GM12878 (cell line): ENCODE results near the gene KDM3B. TPM values are rescaled to one million over a fixed set of nuclear protein-coding genes. Genes with fewer than 3 reads are reported as not detected.

ENCODE experiments used
- ATAC-seq: fragments of 200-7000 bp; cut with Tn5 transposase; 3 replicates; pipeline ENCODE4 v1.9.1; 2020; ENCODE audit warnings: mild to moderate bottlenecking, moderate library complexity
- BruUV-seq: library from RNA; stranded (reverse); fragments of 400-500 nt; replicated peaks from 2 replicates; lab custom pipeline; 2021; lab: Mats Ljungman, UMichigan
- CTCF ChIA-PET: fragments of 300-600 bp; sonication (Branson Sonifier 250); formaldehyde crosslinking; extraction: SDS; loops from one replicate; lab custom pipeline; 2021; ENCODE audit warnings: inconsistent platforms; lab: Yijun Ruan, JAX
- POLR2A ChIA-PET: fragments of 350-600 bp; formaldehyde crosslinking; extraction: SDS; loops from one replicate; lab custom pipeline; 2021; ENCODE audit warnings: inconsistent platforms; lab: Charles Lee
- RAD21 ChIA-PET: fragments of 300-600 bp; sonication (Branson Sonifier 250); formaldehyde crosslinking; loops from one replicate; lab custom pipeline; 2023; ENCODE audit warnings: antibody characterized with exemption; ENCODE audit not compliant: unreplicated experiment; lab: Charles Lee
- SMC1A ChIA-PET: fragments of 300-600 bp; sonication (Branson Sonifier 250); formaldehyde crosslinking; loops from one replicate; lab custom pipeline; 2023; ENCODE audit not compliant: unreplicated experiment, uncharacterized antibody; lab: Charles Lee
- DNase-seq: peaks from one replicate; pipeline ENCODE4 v3.0.0-alpha.2; 2011; ENCODE audit warnings: low read depth, low spot score
- FAIRE-seq: peaks from 3 replicates; lab custom pipeline; 2011; peaks lifted over from hg19 to GRCh38; lab: Jason Lieb, UNC
- H2AFZ ChIP-seq: 2 replicates; pipeline ENCODE4 v1.6.0; 2011; ENCODE audit warnings: low read depth, low read length, control low read depth; ENCODE audit not compliant: control insufficient read depth
- H3K27ac ChIP-seq: 2 replicates; pipeline ENCODE4 v1.5.1; 2011; ENCODE audit warnings: control low read depth; ENCODE audit not compliant: control insufficient read depth, insufficient read depth
- H3K27me3 ChIP-seq, 2 experiments: replicated peaks in 1 of 2; 2 replicates each; pipeline versions ENCODE4 v1.6.0 to v1.6.1; 2011; ENCODE audit warnings: low read length in 1 of 2; ENCODE audit not compliant: control insufficient read depth in 2 of 2, insufficient read depth in 2 of 2
- H3K36me3 ChIP-seq, 2 experiments: 2 replicates each; pipeline ENCODE4 v1.5.1; 2011; ENCODE audit warnings: low read length in 1 of 2; ENCODE audit not compliant: control insufficient read depth in 2 of 2, insufficient read depth in 2 of 2
- H3K4me1 ChIP-seq: 2 replicates; pipeline ENCODE4 v1.6.1; 2011; ENCODE audit warnings: mild to moderate bottlenecking, low read length, moderate library complexity, mixed read lengths; ENCODE audit not compliant: control insufficient read depth, insufficient read depth
- H3K4me2 ChIP-seq: 2 replicates; pipeline ENCODE4 v1.6.0; 2011; ENCODE audit warnings: control low read depth; ENCODE audit not compliant: control insufficient read depth, insufficient read depth
- H3K4me3 ChIP-seq: fragments of 200-600 bp; sonication (generic); 2 replicates; pipeline ENCODE4 v1.5.1; 2016
- H3K79me2 ChIP-seq: 2 replicates; pipeline ENCODE4 v1.6.0; 2011; ENCODE audit warnings: low read length; ENCODE audit not compliant: control insufficient read depth, insufficient read depth
- H3K9ac ChIP-seq: 2 replicates; pipeline ENCODE4 v1.8.0; 2011; ENCODE audit warnings: low read length, control low read depth, mixed read lengths; ENCODE audit not compliant: control insufficient read depth, insufficient read depth
- H3K9me3 ChIP-seq: replicated peaks from 3 replicates; pipeline ENCODE4 v1.5.1; 2011; ENCODE audit warnings: mild to moderate bottlenecking, low read length; ENCODE audit not compliant: control insufficient read depth, insufficient read depth
- H4K20me1 ChIP-seq: 2 replicates; pipeline ENCODE4 v1.6.0; 2011; ENCODE audit not compliant: control insufficient read depth, insufficient read depth
- BACH1 ChIP-seq: fragments of 450-650 bp; IDR thresholded peaks from 2 replicates; pipeline ENCODE4 v1.6.1; 2017; ENCODE audit warnings: mild to moderate bottlenecking, borderline replicate concordance
- FOS ChIP-seq: IDR thresholded peaks from 3 replicates; pipeline ENCODE4 v1.6.1; 2011; ENCODE audit warnings: borderline replicate concordance; ENCODE audit not compliant: insufficient read length; ENCODE audit errors: extremely low read depth
- IRF3 ChIP-seq: fragments of 450-650 bp; IDR thresholded peaks from 2 replicates; pipeline ENCODE4 v1.6.1; 2014; ENCODE audit warnings: mild to moderate bottlenecking
- IRF4 ChIP-seq: IDR thresholded peaks from 2 replicates; pipeline ENCODE4 v1.6.1; 2011; ENCODE audit warnings: low read depth, low read length
- MAX ChIP-seq: IDR thresholded peaks from 2 replicates; pipeline ENCODE4 v1.6.1; 2012; ENCODE audit warnings: low read depth, low read length, improper control_type of control experiment
- NFYB ChIP-seq: IDR thresholded peaks from 2 replicates; pipeline ENCODE4 v1.6.1; 2011; ENCODE audit warnings: low read depth, mild to moderate bottlenecking, low read length, improper control_type of control experiment, moderate library complexity; ENCODE audit not compliant: insufficient read depth
- PKNOX1 ChIP-seq: fragments of 450-650 bp; IDR thresholded peaks from 2 replicates; pipeline ENCODE4 v1.6.1; 2016; ENCODE audit warnings: mild to moderate bottlenecking
- RAD21 ChIP-seq: IDR thresholded peaks from 2 replicates; pipeline ENCODE4 v1.6.1; 2011; ENCODE audit warnings: mild to moderate bottlenecking, low read depth, low read length, moderate library complexity; ENCODE audit not compliant: insufficient read depth
- RUNX3 ChIP-seq: IDR thresholded peaks from 2 replicates; pipeline ENCODE4 v1.6.1; 2012; ENCODE audit warnings: low read length, inconsistent platforms
- SMAD5 ChIP-seq: IDR thresholded peaks from 2 replicates; pipeline ENCODE4 v1.6.1; 2016; ENCODE audit warnings: antibody characterized with exemption, low read depth
- SP1 ChIP-seq: IDR thresholded peaks from one replicate; pipeline ENCODE4 v1.6.1; 2011; ENCODE audit warnings: low read depth, low read length
- YY1 ChIP-seq: IDR thresholded peaks from 2 replicates; pipeline ENCODE4 v1.6.1; 2011; ENCODE audit warnings: low read depth, mild to moderate bottlenecking, low read length
- WGBS: methylation state at CpG from one replicate; pipeline ENCODE4 v1.1.6; 2016; ENCODE audit warnings: low lambda C conversion rate; ENCODE audit not compliant: insufficient replicate concordance, insufficient coverage; ENCODE audit errors: missing lambda C conversion rate; 5-methylcytosine and 5-hydroxymethylcytosine counted together
- in situ Hi-C: fragments of 300-500 bp; cut with MboI; formaldehyde crosslinking; loops from 9 replicates; pipeline ENCODE4 v1.14.3; 2018; ENCODE audit warnings: mixed read lengths
- intact Hi-C: fragments of 100-400 bp; cut with micrococcal nuclease; formaldehyde crosslinking; loops from one replicate; pipeline ENCODE4 v1.14.2; 2022; ENCODE audit not compliant: unreplicated experiment
- polyA plus RNA-seq, 11 experiments: library from polyadenylated mRNA; depleted of rRNA in 4 of 11; unstranded in 6 of 11; stranded (reverse) in 5 of 11; fragments of >200 nt; fragmentation: Nextera tagmentation in 4 of 11; fragmentation: Illumina TruSeq in 1 of 11; extraction: Ambion mirVana in 4 of 11; extraction: Trizol in 1 of 11; gene quantifications; 1 replicate in 1 of 11; 2 replicates in 10 of 11; pipeline versions ENCODE4 v1.2.1 to v1.2.3, GENCODE V29; 2011 to 2016; ENCODE audit warnings: inconsistent platforms in 2 of 11, missing spikeins in 2 of 11, low read depth in 1 of 11
- total RNA-seq, 4 experiments: library from RNA; depleted of rRNA in 3 of 4; stranded (reverse); fragments of >200 nt in 3 of 4; fragmentation: Illumina TruSeq in 1 of 4; extraction: Trizol in 1 of 4; gene quantifications; 2 replicates each; pipeline versions ENCODE4 v1.2.1 to v1.2.3, GENCODE V29; 2013 to 2021

Gene KDM3B
- total and polyA plus RNA-seq, 10 of the 15 experiments (the other 5 are each of a cell fraction or from before 2014, with no cell fraction given) = 8.5 to 45.7 (median 29.0) TPM

GRCh38 chr5:138354387-138354786, 1.9 kb downstream of the KDM3B start:
- Histone ChIP-seq H3K9me3 (no peaks in the 10 kb centered on the region), H3K9ac (peak overlapping the region; percentile 96), H3K79me2 (peaks cover 53% of the 10 kb centered on the region), H3K4me3 (peak overlapping the region; percentile 99), H4K20me1 (no peaks in the 10 kb centered on the region), H3K27ac (peak overlapping the region; percentile 93), H2AFZ (no peak overlapping the region), H3K36me3 (peaks cover 0 to 4% of the 10 kb centered on the region in 2 experiments; a peak in 1 of 4 replicates), H3K4me1 (peaks cover 3% of the 10 kb centered on the region), H3K4me2 (peak overlapping the region; percentile 90), H3K27me3 (no peaks in the 10 kb centered on the region)
- RAD21 ChIA-PET = interaction anchor here (0.9 to 4.0 kb wide), 7 partner anchors 15 to 221 kb away, joined by 3 to 22 read pairs (median 14); partner anchors contain the start of genes BRD8, CDC25C, FAM53C and HSPA9
- 18% methylated on average over 5 of the region's 5 CpGs for WGBS
- intact Hi-C loops = loop anchor here (10.0 kb wide), 1 partner anchor 320 kb away; the partner anchor contains the start of gene FAM13B
- DNase-seq (no peak), FAIRE-seq (no peak), ATAC-seq (no peak)
- in situ Hi-C loops = no loop called here
- SMC1A ChIA-PET = interaction anchor here (0.6 to 6.5 kb wide), 14 partner anchors 14 to 609 kb away, joined by 3 to 102 read pairs (median 5); partner anchors contain the start of genes BRD8, CDC23, CDC25C and FAM53C
- CTCF ChIA-PET = interaction anchor here (0.6 to 7.7 kb wide), 18 partner anchors 7 to 419 kb away, joined by 3 to 266 read pairs (median 8); partner anchors contain the start of genes BRD8, CDC23, CDC25C and EGR1
- no TSS peak for BruUV-seq
- TF ChIP-seq SMAD5 = no peak
- 0 out of 2 replicates have a peak, but pooled peaks have one; percentile 23 for TF ChIP-seq BACH1
- TF ChIP-seq YY1 = peak; percentile 43; the same call in 1 of the 2 replicates
- POLR2A ChIA-PET = interaction anchor here (0.5 to 8.9 kb wide), 6 partner anchors 14 to 189 kb away, joined by 3 to 143 read pairs (median 11); partner anchors contain the start of genes CDC25C, ETF1 and FAM53C

GRCh38 chr5:138354926-138355378, 2.5 kb downstream of the KDM3B start:
- in situ Hi-C loops = no loop called here
- peak; percentile 80 for ATAC-seq
- no TSS peak for BruUV-seq
- TF ChIP-seq RUNX3 = 0 out of 2 replicates have a peak, but pooled peaks have one; percentile 18
- TF ChIP-seq IRF4 = peak; percentile 43; the same call in 1 of the 2 replicates
- TF ChIP-seq MAX = peak; percentile 54; the same call in 1 of the 2 replicates
- TF ChIP-seq RAD21 = no peak
- 0 out of 2 replicates have a peak, but pooled peaks have one; percentile 19 for TF ChIP-seq IRF3
- TF ChIP-seq NFYB = peak; percentile 86
- peak; percentile 22 for TF ChIP-seq FOS
- peak; percentile 90 for TF ChIP-seq SP1
- peak; percentile 97 for TF ChIP-seq PKNOX1

More at GRCh38 chr5:138354926-138355378, 2.5 kb downstream of the KDM3B start:
- Histone ChIP-seq H3K9ac (peak overlapping the region; percentile 96; the same call in 1 of the 2 replicates), H3K4me3 (peak overlapping the region; percentile 99), H3K4me1 (peaks cover 3% of the 10 kb centered on the region), H3K79me2 (peaks cover 58% of the 10 kb centered on the region), H2AFZ (no peak overlapping the region), H3K27ac (no peak overlapping the region), H3K4me2 (peak overlapping the region; percentile 90), H4K20me1 (no peaks in the 10 kb centered on the region), H3K9me3 (no peaks in the 10 kb centered on the region), H3K27me3 (no peaks in the 10 kb centered on the region), H3K36me3 (no peaks in the 10 kb centered on the region)
- SMC1A ChIA-PET = interaction anchor here (1.0 to 6.5 kb wide), 13 partner anchors 14 to 175 kb away, joined by 3 to 102 read pairs (median 5); partner anchors contain the start of genes BRD8, CDC23, CDC25C and FAM53C
- WGBS = 0% methylated on average over 6 of the region's 6 CpGs
- RAD21 ChIA-PET = interaction anchor here (0.6 to 4.0 kb wide), 7 partner anchors 15 to 220 kb away, joined by 3 to 22 read pairs (median 14); partner anchors contain the start of genes BRD8, CDC25C, FAM53C and HSPA9
- POLR2A ChIA-PET = interaction anchor here (0.5 to 8.9 kb wide), 3 partner anchors 17 to 87 kb away, joined by 3 to 143 read pairs (median 33); partner anchors contain the start of genes CDC25C and FAM53C
- DNase-seq (peak; percentile 76), FAIRE-seq (peak; percentile 98)
- intact Hi-C loops = loop anchor here (10.0 kb wide), 1 partner anchor 320 kb away; the partner anchor contains the start of gene FAM13B
- CTCF ChIA-PET = interaction anchor here (0.7 to 7.7 kb wide), 16 partner anchors 10 to 176 kb away, joined by 3 to 266 read pairs (median 8); partner anchors contain the start of genes BRD8, CDC23, CDC25C and EGR1
